Chondrocyte (in vitro differentiated cells): ENCODE results near the gene LGALSL. TPM values are rescaled to one million over a fixed set of nuclear protein-coding genes. Genes with fewer than 3 reads are reported as not detected.

Source experiments
- DNase-seq: peaks from one replicate; pipeline ENCODE4 v3.0.0; 2021; ENCODE audit warnings: mixed read lengths, low spot score
- H3K27ac Mint-ChIP-seq: one replicate; pipeline ENCODE4 v1.8.0; 2021; ENCODE audit warnings: mild to moderate bottlenecking, moderate library complexity, mixed read lengths; ENCODE audit not compliant: unreplicated experiment
- H3K27me3 Mint-ChIP-seq: 2 replicates; pipeline ENCODE4 v1.8.0; 2021; ENCODE audit warnings: low read depth, mixed read lengths
- H3K36me3 Mint-ChIP-seq: 2 replicates; pipeline ENCODE4 v1.8.0; 2021; ENCODE audit warnings: low read depth, mixed read lengths
- H3K4me1 Mint-ChIP-seq: 2 replicates; pipeline ENCODE4 v1.8.0; 2021; ENCODE audit warnings: low read depth, mild to moderate bottlenecking, mixed read lengths
- H3K4me3 Mint-ChIP-seq: one replicate; pipeline ENCODE4 v1.8.0; 2021; ENCODE audit warnings: mild to moderate bottlenecking, moderate library complexity, mixed read lengths; ENCODE audit not compliant: unreplicated experiment
- H3K9me3 Mint-ChIP-seq: 2 replicates; pipeline ENCODE4 v1.8.0; 2021; ENCODE audit warnings: low read depth, mixed read lengths
- CTCF ChIP-seq: fragments of 200-600 bp; sonication (generic); IDR thresholded peaks from 2 replicates; pipeline ENCODE4 v1.5.0; 2021; ENCODE audit warnings: antibody characterized with exemption, mild to moderate bottlenecking, moderate library complexity
- long read RNA-seq: library from polyadenylated mRNA; stranded (forward); transcript quantifications from one replicate; pipeline ENCODE4 v2.0.0, GENCODE V29; 2021
- total RNA-seq: library from RNA; stranded (reverse); gene quantifications from 3 replicates; pipeline ENCODE4 v1.2.1, GENCODE V29; 2021

LGALSL gene
- total RNA-seq: 12.2 to 26.3 TPM (median 25.0 TPM) in 3 replicates
- long read RNA-seq, transcript LGALSL-201 (5 exons, 3,926 nt): major isoform, 24 of 25 reads
- long read RNA-seq, partial matches to known transcripts: 0 of 25 reads
- long read RNA-seq, other reads (novel, unspliced or antisense): 1 of 25 reads

DNA sequence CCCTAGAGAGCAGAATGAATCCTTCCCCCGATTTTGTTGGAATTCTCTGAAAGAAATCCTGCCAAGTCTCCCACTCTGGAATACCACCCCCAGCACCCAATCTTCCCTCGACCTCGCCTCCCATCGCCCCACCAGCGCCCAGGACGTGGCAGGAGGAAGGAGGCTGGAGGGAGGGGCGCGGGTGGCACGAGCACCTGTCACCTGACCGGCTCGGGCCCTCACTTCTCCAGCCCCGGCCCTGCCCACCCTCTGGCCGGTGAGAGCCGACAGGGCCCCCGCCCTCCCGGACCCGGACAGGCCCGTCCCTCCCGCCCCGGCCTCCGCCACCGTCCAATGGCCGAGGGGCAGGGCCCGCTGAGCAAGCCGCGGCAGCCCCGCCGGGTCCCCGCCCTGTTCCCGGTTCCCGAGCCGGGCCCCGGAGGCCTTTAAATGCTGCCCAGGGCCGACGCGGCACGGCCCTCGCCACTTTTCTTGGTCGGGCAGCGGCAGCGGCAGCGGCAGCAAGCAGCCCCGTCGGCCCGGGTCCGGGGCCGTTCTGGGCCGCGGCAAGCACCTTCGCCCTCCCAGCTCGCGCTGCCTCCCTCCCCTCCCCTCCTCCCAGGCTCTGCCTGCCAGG, at the start of gene LGALSL:
Gene LGALSL (plus strand): TSS at position 393 of the 616 bp plus-strand sequence. CDS start 384 bp downstream, outside the sequence.
- DNase-seq: peak; percentile 91
- no peaks in the 10 kb centered on the region for H3K27me3 Mint-ChIP-seq
- peaks cover 18% of the 10 kb centered on the region for H3K4me1 Mint-ChIP-seq
- H3K9me3 Mint-ChIP-seq: no peaks in the 10 kb centered on the region
- TF ChIP-seq CTCF: no peak
- H3K36me3 Mint-ChIP-seq: peaks cover 13% of the 10 kb centered on the region
- peak within 1 kb of the TSS; percentile 94 for H3K4me3 Mint-ChIP-seq
- H3K27ac Mint-ChIP-seq: peak within 1 kb of the TSS; percentile 98

GRCh38 chr2:64404743-64405142, 49.2 kb upstream of the LGALSL start:
- Mint-ChIP-seq H3K27me3 (peaks cover 3% of the 10 kb centered on the region), H3K36me3 (no peaks in the 10 kb centered on the region), H3K27ac (peak overlapping the region; percentile 92), H3K9me3 (no peaks in the 10 kb centered on the region), H3K4me3 (no peak overlapping the region), H3K4me1 (peaks cover 56% of the 10 kb centered on the region)
- TF ChIP-seq CTCF: no peak
- no peak for DNase-seq

- Mint-ChIP-seq H3K27ac (no peak overlapping the region), H3K36me3 (no peaks in the 10 kb centered on the region), H3K9me3 (no peaks in the 10 kb centered on the region), H3K4me1 (peaks cover 49% of the 10 kb centered on the region), H3K27me3 (peaks cover 6% of the 10 kb centered on the region), H3K4me3 (no peak overlapping the region)
- TF ChIP-seq CTCF: no peak
- DNase-seq: no peak
Measured at GRCh38 chr2:64405581-64406406, 48.2 kb upstream of the LGALSL start.

- Mint-ChIP-seq H3K27ac (no peak overlapping the region), H3K4me3 (no peak overlapping the region), H3K4me1 (peaks cover 44% of the 10 kb centered on the region)
Measured at GRCh38 chr2:64406407-64406774, 47.6 kb upstream of the LGALSL start.

More at GRCh38 chr2:64406407-64406774, 47.6 kb upstream of the LGALSL start:
- H3K9me3 Mint-ChIP-seq: no peaks in the 10 kb centered on the region
- TF ChIP-seq CTCF: no peak
- peaks cover 6% of the 10 kb centered on the region for H3K27me3 Mint-ChIP-seq
- no peaks in the 10 kb centered on the region for H3K36me3 Mint-ChIP-seq
- DNase-seq: no peak
